CD14-positive monocyte (primary cell): ENCODE results near the gene SKIC8. TPM values are rescaled to one million over a fixed set of nuclear protein-coding genes. Genes with fewer than 3 reads are reported as not detected.

Experiments used
- DNase-seq, 3 donors: peaks; one replicate each; pipeline ENCODE4 v3.0.0-alpha.2; 2011 to 2022
- H2AFZ ChIP-seq: 2 replicates; pipeline ENCODE4 v1.6.0; 2012; ENCODE audit warnings: mild to moderate bottlenecking, low read depth, low read length, inconsistent platforms; ENCODE audit not compliant: insufficient read depth, poor library complexity, severe bottlenecking
- H3K27ac ChIP-seq, 2 donors: 1 replicate in 1 of 2; 2 replicates in 1 of 2; pipeline ENCODE4 v1.5.1; 2012 to 2013; ENCODE audit warnings: low read length in 2 of 2, control low read depth in 1 of 2, inconsistent platforms in 1 of 2, low read depth in 1 of 2, mild to moderate bottlenecking in 1 of 2
- H3K27me3 ChIP-seq, 2 donors: one replicate each; pipeline versions ENCODE4 v1.6.0 to v1.6.1; 2011 to 2013; ENCODE audit warnings: low read length in 2 of 2; ENCODE audit not compliant: control insufficient read depth in 2 of 2, insufficient read depth in 2 of 2
- H3K36me3 ChIP-seq, 2 donors: replicated peaks in 1 of 2; 1 replicate in 1 of 2; 2 replicates in 1 of 2; pipeline versions ENCODE4 v1.5.1 to v1.6.1; 2012 to 2013; ENCODE audit warnings: low read length in 2 of 2, control low read depth in 1 of 2, inconsistent platforms in 1 of 2, mild to moderate bottlenecking in 1 of 2; ENCODE audit not compliant: insufficient read depth in 2 of 2, control insufficient read depth in 1 of 2
- H3K4me1 ChIP-seq, 2 donors: 1 replicate in 1 of 2; 2 replicates in 1 of 2; pipeline versions ENCODE4 v1.5.1 to v1.6.1; 2012 to 2013; ENCODE audit warnings: low read length in 2 of 2, control low read depth in 1 of 2, inconsistent platforms in 1 of 2, mild to moderate bottlenecking in 1 of 2, moderate library complexity in 1 of 2; ENCODE audit not compliant: insufficient read depth in 2 of 2, control insufficient read depth in 1 of 2
- H3K4me2 ChIP-seq: replicated peaks from 2 replicates; pipeline ENCODE3; 2012; ENCODE audit warnings: low read length, moderate library complexity, mild to moderate bottlenecking; ENCODE audit not compliant: poor library complexity, severe bottlenecking; ENCODE audit errors: extremely low read depth
- H3K4me3 ChIP-seq, 3 experiments: fragments of 200-600 bp in 1 of 3; sonication (generic) in 1 of 3; replicated peaks in 1 of 3; 1 replicate in 2 of 3; 2 replicates in 1 of 3; pipeline ENCODE4 v1.5.1; 2011 to 2013; ENCODE audit warnings: low read length in 3 of 3, mild to moderate bottlenecking in 3 of 3, control low read depth in 2 of 3, low read depth in 2 of 3, inconsistent platforms in 1 of 3, moderate library complexity in 1 of 3
- H3K79me2 ChIP-seq: 2 replicates; pipeline ENCODE4 v1.6.0; 2012; ENCODE audit warnings: mild to moderate bottlenecking, control low read depth, inconsistent platforms, low read length, moderate library complexity; ENCODE audit not compliant: insufficient read depth
- H3K9ac ChIP-seq: 2 replicates; pipeline ENCODE4 v1.6.0; 2017; ENCODE audit warnings: low read length, mild to moderate bottlenecking; ENCODE audit not compliant: insufficient read depth, poor library complexity, severe bottlenecking
- H3K9me3 ChIP-seq, 2 donors: replicated peaks in 1 of 2; 1 replicate in 1 of 2; 2 replicates in 1 of 2; pipeline versions ENCODE4 v1.5.1 to v1.6.1; 2012 to 2013; ENCODE audit warnings: low read length in 2 of 2, control low read depth in 1 of 2; ENCODE audit not compliant: control insufficient read depth in 1 of 2, insufficient read depth in 1 of 2
- H4K20me1 ChIP-seq: 2 replicates; pipeline ENCODE4 v1.6.0; 2012; ENCODE audit warnings: mild to moderate bottlenecking, low read length, control low read depth, moderate library complexity; ENCODE audit not compliant: insufficient read depth
- H3K27ac Mint-ChIP-seq, 7 donors: one replicate each; pipeline ENCODE4 v1.8.0; 2020; ENCODE audit warnings: mild to moderate bottlenecking in 7 of 7, mixed read lengths in 7 of 7, moderate library complexity in 6 of 7, inconsistent platforms in 2 of 7
- H3K27me3 Mint-ChIP-seq, 3 donors: one replicate each; pipeline ENCODE4 v1.8.0; 2021 to 2022; ENCODE audit warnings: low read depth in 3 of 3, mild to moderate bottlenecking in 3 of 3, mixed read lengths in 3 of 3, moderate library complexity in 3 of 3, inconsistent platforms in 1 of 3
- H3K36me3 Mint-ChIP-seq, 2 donors: one replicate each; pipeline ENCODE4 v1.8.0; 2020; ENCODE audit warnings: mixed read lengths in 2 of 2, inconsistent platforms in 1 of 2, mild to moderate bottlenecking in 1 of 2
- H3K4me1 Mint-ChIP-seq: one replicate; pipeline ENCODE4 v1.8.0; 2020; ENCODE audit warnings: mild to moderate bottlenecking, mixed read lengths
- H3K4me3 Mint-ChIP-seq, 2 donors: one replicate each; pipeline ENCODE4 v1.8.0; 2020; ENCODE audit warnings: mild to moderate bottlenecking in 2 of 2, mixed read lengths in 2 of 2, moderate library complexity in 1 of 2
- H3K9me3 Mint-ChIP-seq, 7 donors: one replicate each; pipeline ENCODE4 v1.8.0; 2020 to 2022; ENCODE audit warnings: mixed read lengths in 7 of 7, mild to moderate bottlenecking in 6 of 7, moderate library complexity in 6 of 7, inconsistent platforms in 2 of 7
- CTCF ChIP-seq: fragments of 200-600 bp; IDR thresholded peaks from one replicate; pipeline ENCODE4 v1.8.0; 2022; ENCODE audit warnings: antibody characterized with exemption, mild to moderate bottlenecking
- WGBS: methylation state at CpG from one replicate; pipeline ENCODE4 v1.1.5; 2013; ENCODE audit warnings: missing lambda C conversion rate; ENCODE audit not compliant: insufficient coverage; 5-methylcytosine and 5-hydroxymethylcytosine counted together
- intact Hi-C, 2 donors: fragments of 100-400 bp; cut with micrococcal nuclease; formaldehyde crosslinking; loops; one replicate each; pipeline versions ENCODE4 v1.15.0 to v1.15.1; 2023
- polyA plus RNA-seq, 3 donors: library from polyadenylated mRNA; depleted of rRNA in 1 of 3; unstranded in 2 of 3; stranded (reverse) in 1 of 3; fragments of 300-500 nt in 2 of 3; fragments of >200 nt in 1 of 3; fragmentation: Illumina TruSeq in 2 of 3; gene quantifications; 1 replicate in 2 of 3; 2 replicates in 1 of 3; pipeline ENCODE4 v1.2.3, GENCODE V29; 2012 to 2021

Gene SKIC8
- polyA plus RNA-seq, 3 donors, result 59.8 to 123 (median 88.0) TPM

DNA sequence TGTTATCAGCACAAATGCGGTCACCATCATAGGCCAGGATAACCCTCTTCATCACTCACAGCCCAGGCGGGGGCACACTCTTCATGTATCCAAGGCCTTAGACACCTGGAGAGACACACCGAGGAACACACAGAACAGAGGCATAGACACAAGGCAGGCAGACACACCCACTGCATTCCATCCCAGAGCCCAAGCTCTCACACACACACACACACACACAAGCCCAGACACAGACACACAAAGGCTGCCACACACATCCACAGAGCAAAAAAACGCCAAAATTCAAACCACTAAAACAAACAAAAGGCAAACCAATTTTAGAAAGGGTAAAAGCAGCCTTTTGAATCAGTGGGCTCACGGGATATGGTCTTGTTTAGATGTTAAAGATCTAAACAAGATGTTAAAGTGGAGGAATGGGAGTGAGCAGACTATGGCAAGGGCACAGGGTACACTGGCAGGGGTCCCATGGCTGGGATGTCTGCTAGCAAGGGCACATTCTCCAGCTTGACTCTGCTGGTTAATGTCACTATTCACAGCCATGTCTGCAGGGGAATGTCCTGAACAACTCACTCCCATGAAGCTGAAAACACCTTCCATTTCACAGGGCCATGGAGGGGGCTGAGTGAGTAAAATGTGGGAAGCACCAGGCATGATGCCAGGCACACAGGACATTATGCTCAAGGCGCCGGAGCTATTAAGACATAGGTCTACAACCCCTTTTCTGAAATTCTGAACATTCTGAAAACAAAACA lies 25.9 kb upstream of the SKIC8 start:
- Histone ChIP-seq H3K4me3 (no peak overlapping the region), H3K9me3 (no peaks in the 10 kb centered on the region), H3K27ac (no peak overlapping the region), H3K4me1 (peaks cover 10 to 11% of the 10 kb centered on the region in 2 donors), H3K36me3 (no peaks in the 10 kb centered on the region), H3K79me2 (no peaks in the 10 kb centered on the region), H4K20me1 (no peaks in the 10 kb centered on the region), H3K4me2 (no peak overlapping the region), H2AFZ (no peak overlapping the region), H3K27me3 (no peaks in the 10 kb centered on the region), H3K9ac (no peak overlapping the region)
- no peaks in the 10 kb centered on the region for H3K9me3 Mint-ChIP-seq
- H3K27me3 Mint-ChIP-seq, result peaks cover 0 to 3% (median 3%) of the 10 kb centered on the region in 3 donors
- DNase-seq, result no peak
- intact Hi-C loops, result no loop called here
- H3K4me1 Mint-ChIP-seq, result peaks cover 14% of the 10 kb centered on the region
- H3K27ac Mint-ChIP-seq, result no peak overlapping the region
- WGBS, result 92% methylated on average over 2 of the region's 7 CpGs
- no peak overlapping the region for H3K4me3 Mint-ChIP-seq
- no peaks in the 10 kb centered on the region for H3K36me3 Mint-ChIP-seq
- TF ChIP-seq CTCF, result no peak

DNA sequence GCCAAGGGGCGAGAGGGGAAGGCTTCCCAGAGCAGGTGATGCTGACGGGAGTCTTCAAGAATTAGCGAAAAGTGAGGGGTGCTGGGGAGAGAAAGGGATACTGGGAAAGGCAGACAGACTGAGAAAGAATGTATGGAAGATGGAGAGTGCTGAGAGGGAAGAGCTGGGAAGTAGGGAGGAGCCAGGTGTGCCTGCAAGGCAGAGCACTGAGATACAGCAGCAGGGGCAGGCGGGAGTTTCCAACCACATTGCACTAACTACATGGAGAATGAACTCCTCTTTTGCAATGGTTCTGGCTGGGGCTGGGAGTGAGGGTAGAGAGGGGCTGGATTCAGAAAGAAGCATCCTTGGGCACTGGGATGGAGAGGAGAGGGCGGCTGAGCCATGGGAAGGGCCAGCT lies 24.7 kb upstream of the SKIC8 start:
- Histone ChIP-seq H3K4me3 (no peak overlapping the region), H3K36me3 (no peaks in the 10 kb centered on the region), H3K9me3 (no peaks in the 10 kb centered on the region), H3K79me2 (no peaks in the 10 kb centered on the region), H3K27ac (no peak overlapping the region), H3K27me3 (no peaks in the 10 kb centered on the region), H4K20me1 (no peaks in the 10 kb centered on the region), H3K4me2 (no peak overlapping the region), H3K9ac (no peak overlapping the region), H3K4me1 (peaks cover 10 to 11% of the 10 kb centered on the region in 2 donors), H2AFZ (no peak overlapping the region)
- Mint-ChIP-seq H3K4me1 (peaks cover 14% of the 10 kb centered on the region), H3K4me3 (no peak overlapping the region), H3K27me3 (peaks cover 0 to 5% (median 3%) of the 10 kb centered on the region in 3 donors), H3K9me3 (no peaks in the 10 kb centered on the region), H3K27ac (peak overlapping the region in 1 of 7 donors; percentile 9), H3K36me3 (no peaks in the 10 kb centered on the region)
- 98% methylated on average over 4 of the region's 5 CpGs for WGBS
- no peak for TF ChIP-seq CTCF
- intact Hi-C loops, result no loop called here
- DNase-seq, result no peak
